Measurements from ENCODE around the gene PTPN1.

DNA sequence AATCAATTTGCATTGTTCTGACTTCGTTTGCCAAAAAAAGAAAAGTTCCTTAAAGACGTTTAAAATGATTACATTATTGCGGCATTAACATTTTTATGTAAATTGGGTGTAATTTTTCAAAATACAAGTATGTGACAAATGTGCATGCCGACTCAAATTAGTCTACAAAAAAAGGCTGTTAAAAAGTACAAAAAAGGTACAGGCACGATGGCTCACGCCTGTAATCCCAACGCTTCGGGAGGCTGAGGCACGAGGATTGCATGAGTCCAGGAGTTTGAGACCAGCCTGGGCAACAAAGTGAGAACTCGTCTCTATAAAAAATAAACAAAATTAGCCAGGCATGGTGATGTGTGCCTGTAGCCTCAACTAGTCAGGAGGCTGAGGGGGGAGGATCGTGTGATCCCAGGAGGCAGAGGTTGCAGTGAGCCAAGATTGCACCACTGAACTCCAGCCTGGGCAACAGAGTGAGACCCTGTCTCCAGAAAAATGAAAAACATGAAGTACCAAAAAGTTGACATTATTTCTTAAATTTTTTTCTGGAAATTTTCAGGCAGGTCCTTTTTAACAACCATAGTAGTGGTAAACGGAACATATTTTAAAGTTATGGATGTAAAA is 90.2 kb downstream of the PTPN1 start:
- TF ChIP-seq SIN3A (IDR thresholded peaks at IDR 0.05; ENCODE audit: borderline replicate concordance, insufficient read depth, low read length) (no peak), POLR2AphosphoS5 (IDR thresholded peaks at IDR 0.05; ENCODE audit: low read depth, low read length) (no peak), TAF1 (IDR thresholded peaks at IDR 0.05; ENCODE audit: borderline replicate concordance, insufficient read depth, low read length) (no peak), FOXP2 (optimal IDR thresholded peaks at IDR 0.05; ENCODE audit: borderline replicate concordance, extremely low read depth, extremely low read length, insufficient read depth) (no peak)
- TF ChIP-seq, protein P1, sequence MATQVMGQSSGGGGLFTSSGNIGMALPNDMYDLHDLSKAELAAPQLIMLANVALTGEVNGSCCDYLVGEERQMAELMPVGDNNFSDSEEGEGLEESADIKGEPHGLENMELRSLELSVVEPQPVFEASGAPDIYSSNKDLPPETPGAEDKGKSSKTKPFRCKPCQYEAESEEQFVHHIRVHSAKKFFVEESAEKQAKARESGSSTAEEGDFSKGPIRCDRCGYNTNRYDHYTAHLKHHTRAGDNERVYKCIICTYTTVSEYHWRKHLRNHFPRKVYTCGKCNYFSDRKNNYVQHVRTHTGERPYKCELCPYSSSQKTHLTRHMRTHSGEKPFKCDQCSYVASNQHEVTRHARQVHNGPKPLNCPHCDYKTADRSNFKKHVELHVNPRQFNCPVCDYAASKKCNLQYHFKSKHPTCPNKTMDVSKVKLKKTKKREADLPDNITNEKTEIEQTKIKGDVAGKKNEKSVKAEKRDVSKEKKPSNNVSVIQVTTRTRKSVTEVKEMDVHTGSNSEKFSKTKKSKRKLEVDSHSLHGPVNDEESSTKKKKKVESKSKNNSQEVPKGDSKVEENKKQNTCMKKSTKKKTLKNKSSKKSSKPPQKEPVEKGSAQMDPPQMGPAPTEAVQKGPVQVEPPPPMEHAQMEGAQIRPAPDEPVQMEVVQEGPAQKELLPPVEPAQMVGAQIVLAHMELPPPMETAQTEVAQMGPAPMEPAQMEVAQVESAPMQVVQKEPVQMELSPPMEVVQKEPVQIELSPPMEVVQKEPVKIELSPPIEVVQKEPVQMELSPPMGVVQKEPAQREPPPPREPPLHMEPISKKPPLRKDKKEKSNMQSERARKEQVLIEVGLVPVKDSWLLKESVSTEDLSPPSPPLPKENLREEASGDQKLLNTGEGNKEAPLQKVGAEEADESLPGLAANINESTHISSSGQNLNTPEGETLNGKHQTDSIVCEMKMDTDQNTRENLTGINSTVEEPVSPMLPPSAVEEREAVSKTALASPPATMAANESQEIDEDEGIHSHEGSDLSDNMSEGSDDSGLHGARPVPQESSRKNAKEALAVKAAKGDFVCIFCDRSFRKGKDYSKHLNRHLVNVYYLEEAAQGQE (IDR thresholded peaks at IDR 0.05; ENCODE audit: insufficient read depth in 1 of 2, low read depth in 2 of 2, low read length in 2 of 2) = no peak
